Osteocyte (in vitro differentiated cells): ENCODE measurements around the gene IKZF3. TPM values are rescaled to one million over a fixed set of nuclear protein-coding genes. Genes with fewer than 3 reads are reported as not detected.

Experiments used
- DNase-seq: peaks from one replicate; pipeline ENCODE4 v3.0.0; 2021; ENCODE audit warnings: mixed read lengths; ENCODE audit not compliant: unreplicated experiment; ENCODE audit errors: extremely low spot score
- H3K27ac Mint-ChIP-seq: one replicate; pipeline ENCODE4 v1.8.0; 2021; ENCODE audit warnings: mild to moderate bottlenecking, mixed read lengths; ENCODE audit not compliant: unreplicated experiment
- H3K27me3 Mint-ChIP-seq: one replicate; pipeline ENCODE4 v1.8.0; 2021; ENCODE audit warnings: mixed read lengths; ENCODE audit not compliant: unreplicated experiment
- H3K36me3 Mint-ChIP-seq: one replicate; pipeline ENCODE4 v1.8.0; 2021; ENCODE audit warnings: mixed read lengths; ENCODE audit not compliant: unreplicated experiment
- H3K4me1 Mint-ChIP-seq: one replicate; pipeline ENCODE4 v1.8.0; 2021; ENCODE audit warnings: mixed read lengths; ENCODE audit not compliant: unreplicated experiment
- H3K4me3 Mint-ChIP-seq: one replicate; pipeline ENCODE4 v1.8.0; 2021; ENCODE audit warnings: mild to moderate bottlenecking, moderate library complexity, mixed read lengths; ENCODE audit not compliant: unreplicated experiment
- H3K9me3 Mint-ChIP-seq: one replicate; pipeline ENCODE4 v1.8.0; 2021; ENCODE audit warnings: mixed read lengths; ENCODE audit not compliant: unreplicated experiment
- total RNA-seq: library from RNA; stranded (reverse); gene quantifications from 2 replicates; pipeline ENCODE4 v1.2.1, GENCODE V29; 2021
- TF ChIP-seq, protein P1 (sequence below): fragments of 200-600 bp; sonication (generic); IDR thresholded peaks from 2 replicates; pipeline ENCODE4 v1.5.0; 2021; ENCODE audit warnings: antibody characterized with exemption, mild to moderate bottlenecking, moderate library complexity

Gene IKZF3
- total RNA-seq, 1 donor from 2014 or later, result not detected

DNA sequence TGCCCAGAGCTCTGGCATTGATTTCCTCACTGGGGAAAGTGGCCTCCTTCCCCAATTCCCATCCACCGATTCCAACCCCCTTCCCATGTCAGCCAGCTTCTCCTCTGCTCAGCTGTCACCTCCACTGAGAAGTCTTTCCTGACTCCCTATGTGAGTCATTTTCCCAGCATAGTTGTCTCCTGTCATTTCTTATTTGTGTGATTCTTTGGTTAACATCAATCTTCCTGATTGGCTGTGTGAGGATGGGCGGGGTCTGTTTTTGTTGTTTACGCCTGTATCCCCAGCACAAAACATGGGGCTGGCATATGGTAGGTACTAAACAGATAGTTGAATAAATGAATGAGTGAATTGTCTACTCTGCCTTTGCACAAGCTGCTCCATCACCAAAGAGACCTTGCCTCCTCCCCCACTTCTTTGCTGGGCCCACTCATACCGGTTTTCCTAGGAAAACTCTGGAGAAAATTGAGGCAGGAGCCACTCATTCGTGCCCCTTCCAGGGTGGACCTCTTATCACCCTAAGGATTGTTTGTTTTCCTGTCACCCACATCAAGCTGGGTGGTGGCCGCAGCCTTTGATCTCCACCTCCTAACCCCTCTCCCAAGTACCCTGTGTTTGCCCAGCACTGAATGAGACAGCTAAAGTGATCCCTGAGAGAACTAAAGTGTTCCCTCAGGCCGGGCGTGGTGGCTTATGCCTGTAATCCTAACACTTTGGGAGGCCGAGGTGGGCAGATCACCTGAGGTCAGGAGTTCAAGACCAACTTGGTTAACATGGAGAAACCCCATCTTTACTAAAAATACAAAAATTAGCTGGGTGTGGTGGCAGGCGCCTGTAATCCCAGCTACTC lies 127.6 kb downstream of the IKZF3 start:
- Mint-ChIP-seq H3K36me3 (no peaks in the 10 kb centered on the region), H3K27ac (no peak overlapping the region), H3K27me3 (peaks cover 5% of the 10 kb centered on the region), H3K9me3 (no peaks in the 10 kb centered on the region), H3K4me3 (no peak overlapping the region), H3K4me1 (peaks cover 27% of the 10 kb centered on the region)
- TF ChIP-seq, protein P1, sequence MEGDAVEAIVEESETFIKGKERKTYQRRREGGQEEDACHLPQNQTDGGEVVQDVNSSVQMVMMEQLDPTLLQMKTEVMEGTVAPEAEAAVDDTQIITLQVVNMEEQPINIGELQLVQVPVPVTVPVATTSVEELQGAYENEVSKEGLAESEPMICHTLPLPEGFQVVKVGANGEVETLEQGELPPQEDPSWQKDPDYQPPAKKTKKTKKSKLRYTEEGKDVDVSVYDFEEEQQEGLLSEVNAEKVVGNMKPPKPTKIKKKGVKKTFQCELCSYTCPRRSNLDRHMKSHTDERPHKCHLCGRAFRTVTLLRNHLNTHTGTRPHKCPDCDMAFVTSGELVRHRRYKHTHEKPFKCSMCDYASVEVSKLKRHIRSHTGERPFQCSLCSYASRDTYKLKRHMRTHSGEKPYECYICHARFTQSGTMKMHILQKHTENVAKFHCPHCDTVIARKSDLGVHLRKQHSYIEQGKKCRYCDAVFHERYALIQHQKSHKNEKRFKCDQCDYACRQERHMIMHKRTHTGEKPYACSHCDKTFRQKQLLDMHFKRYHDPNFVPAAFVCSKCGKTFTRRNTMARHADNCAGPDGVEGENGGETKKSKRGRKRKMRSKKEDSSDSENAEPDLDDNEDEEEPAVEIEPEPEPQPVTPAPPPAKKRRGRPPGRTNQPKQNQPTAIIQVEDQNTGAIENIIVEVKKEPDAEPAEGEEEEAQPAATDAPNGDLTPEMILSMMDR, result no peak
- DNase-seq, result no peak

DNA sequence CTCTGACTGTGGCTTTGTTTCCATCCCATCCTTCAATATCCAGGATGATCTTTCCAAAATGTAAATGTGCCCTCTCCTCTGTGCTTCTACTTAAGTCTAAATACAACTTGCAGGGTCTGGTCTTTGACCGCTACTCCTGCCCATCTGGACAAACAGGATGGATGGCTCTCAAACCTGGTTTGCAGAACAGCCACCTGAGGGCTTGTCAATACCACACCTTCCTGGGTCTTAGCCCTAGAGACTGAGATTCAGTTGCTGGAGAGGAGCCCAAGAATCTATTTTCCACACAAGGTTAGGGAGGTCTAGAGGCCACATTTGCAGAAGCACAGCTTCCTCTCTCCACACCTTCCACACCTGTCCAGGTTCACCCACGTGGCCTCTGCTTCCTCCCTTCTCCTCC lies 128.2 kb downstream of the IKZF3 start:
- H3K4me3 Mint-ChIP-seq, result no peak overlapping the region
- TF ChIP-seq, protein P1, result no peak
- no peaks in the 10 kb centered on the region for H3K36me3 Mint-ChIP-seq
- peaks cover 5% of the 10 kb centered on the region for H3K27me3 Mint-ChIP-seq
- no peak for DNase-seq
- H3K27ac Mint-ChIP-seq, result no peak overlapping the region
- H3K4me1 Mint-ChIP-seq, result peaks cover 26% of the 10 kb centered on the region
- no peaks in the 10 kb centered on the region for H3K9me3 Mint-ChIP-seq

DNA sequence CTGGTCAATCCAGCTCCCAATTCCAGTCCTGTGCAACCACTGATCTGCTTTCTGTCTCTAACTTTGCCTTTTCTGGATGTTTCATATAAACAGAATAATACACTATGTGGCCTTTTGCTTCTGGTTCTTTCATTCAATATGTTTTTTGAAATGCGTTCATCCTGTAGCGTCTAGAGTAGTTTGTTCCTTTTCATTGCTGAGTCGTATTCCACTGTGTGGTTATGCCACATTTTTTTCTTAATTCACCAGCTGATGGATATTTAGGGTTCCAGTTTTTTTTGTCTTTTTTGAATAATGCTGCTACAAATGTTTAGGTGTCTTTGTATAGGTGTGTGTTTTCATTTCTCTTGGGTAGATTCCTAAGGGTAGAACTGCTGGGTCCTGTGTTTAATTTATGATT lies 131.5 kb downstream of the IKZF3 start:
- H3K27ac Mint-ChIP-seq, result no peak overlapping the region
- H3K4me1 Mint-ChIP-seq, result peaks cover 14% of the 10 kb centered on the region
- DNase-seq, result no peak
- peaks cover 4% of the 10 kb centered on the region for H3K27me3 Mint-ChIP-seq
- peak overlapping the region; percentile 24 for H3K4me3 Mint-ChIP-seq
- peaks cover 4% of the 10 kb centered on the region for H3K36me3 Mint-ChIP-seq
- H3K9me3 Mint-ChIP-seq, result no peaks in the 10 kb centered on the region
- TF ChIP-seq, protein P1, result no peak

DNA sequence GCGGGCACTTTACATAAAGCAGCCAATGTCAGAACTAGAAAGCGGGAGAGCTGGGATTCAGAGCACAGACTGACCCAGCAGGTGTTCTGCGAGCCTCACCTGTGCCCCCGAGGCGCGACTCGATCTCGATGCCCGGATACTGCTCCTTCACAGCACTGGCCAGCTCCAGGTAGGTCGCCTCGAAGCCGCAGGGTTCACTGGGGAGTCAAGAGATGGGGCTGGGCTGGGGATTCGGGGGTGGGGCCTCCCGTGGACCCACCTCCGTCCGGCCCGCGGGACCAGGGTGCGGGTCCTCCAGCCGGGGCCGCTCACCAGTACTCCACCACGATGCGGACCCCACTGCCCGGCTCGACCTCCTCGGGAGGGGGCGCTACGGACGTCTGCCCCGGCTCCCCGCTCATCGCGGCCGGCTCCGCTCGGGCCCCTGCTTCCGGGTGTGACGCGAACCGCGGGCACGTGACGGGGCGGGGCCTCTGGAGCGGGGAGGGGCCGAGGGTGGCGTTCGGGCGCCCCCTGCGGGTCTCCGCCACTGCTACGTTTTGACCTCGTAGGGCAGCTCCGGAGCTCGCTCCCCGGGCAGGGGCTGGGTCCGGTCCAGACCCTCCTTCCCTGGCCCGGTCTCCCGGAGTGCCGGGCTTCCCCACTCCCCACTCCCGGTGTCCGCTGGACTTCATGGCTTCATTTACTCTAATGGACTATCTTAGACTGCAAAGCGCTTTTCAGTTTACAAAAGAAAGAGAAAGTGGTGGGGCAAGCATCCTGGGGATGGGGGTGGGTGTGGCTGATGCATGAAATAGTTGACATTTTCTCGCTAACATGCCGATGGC lies 133.8 kb downstream of the IKZF3 start, which contains the start of gene MIEN1:
Gene MIEN1, minus strand, starts transcription at position 438 of the 827 bp plus-strand sequence. Its CDS starts 37 bp downstream, at position 401.
- TF ChIP-seq, protein P1, result peak; percentile 97
- peaks cover 14% of the 10 kb centered on the region for H3K4me1 Mint-ChIP-seq
- DNase-seq, result peak; percentile 98
- H3K9me3 Mint-ChIP-seq, result no peaks in the 10 kb centered on the region
- H3K27me3 Mint-ChIP-seq, result no peaks in the 10 kb centered on the region
- peak within 1 kb of the TSS; percentile 84 for H3K4me3 Mint-ChIP-seq
- peaks cover 18% of the 10 kb centered on the region for H3K36me3 Mint-ChIP-seq
- H3K27ac Mint-ChIP-seq, result peak within 1 kb of the TSS; percentile 81
